Psoas muscle (tissue), 8 donors: ENCODE results near the gene MYO7A. TPM values are rescaled to one million over a fixed set of nuclear protein-coding genes. Genes with fewer than 3 reads are reported as not detected.

Source experiments
- ATAC-seq, 4 donors: fragments of 200-7000 bp; cut with Tn5 transposase; one replicate each; pipeline ENCODE4 v1.9.1; 2020; ENCODE audit warnings: moderate library complexity in 3 of 4, mild to moderate bottlenecking in 2 of 4
- DNase-seq, 2 donors: peaks; one replicate each; pipeline ENCODE4 v3.0.0-alpha.2; 2020
- H3K27ac ChIP-seq: fragments of 200-600 bp; one replicate; pipeline ENCODE4 v1.8.0; 2022
- H3K27me3 ChIP-seq, 3 donors: fragments of 200-600 bp in 1 of 3; one replicate each; pipeline versions ENCODE4 v1.6.1 to v1.8.0; 2013 to 2022; ENCODE audit warnings: low read length in 2 of 3, mild to moderate bottlenecking in 2 of 3, moderate library complexity in 1 of 3; ENCODE audit not compliant: insufficient read depth in 3 of 3
- H3K36me3 ChIP-seq, 2 donors: fragments of 200-600 bp in 1 of 2; one replicate each; pipeline versions ENCODE4 v1.6.1 to v1.8.0; 2013 to 2022; ENCODE audit warnings: low read depth in 1 of 2, mild to moderate bottlenecking in 1 of 2, moderate library complexity in 1 of 2; ENCODE audit not compliant: insufficient read depth in 1 of 2
- H3K4me1 ChIP-seq: fragments of 200-600 bp; one replicate; pipeline ENCODE4 v1.8.0; 2022
- H3K4me3 ChIP-seq: fragments of 200-600 bp; one replicate; pipeline ENCODE4 v1.8.0; 2022; ENCODE audit warnings: mild to moderate bottlenecking
- H3K9me3 ChIP-seq: fragments of 200-600 bp; one replicate; pipeline ENCODE4 v1.8.0; 2022
- WGBS, 3 donors: extraction: QIAGEN DNeasy Blood & Tissue Kit; methylation state at CpG; one replicate each; pipeline versions ENCODE4 v1.1.6 to v1.1.7; 2013; 5-methylcytosine and 5-hydroxymethylcytosine counted together
- intact Hi-C, 2 donors: fragments of 100-400 bp; cut with DNase I; formaldehyde crosslinking; loops; one replicate each; pipeline versions ENCODE4 v1.11.0 to v1.14.2; 2022
- long read RNA-seq, 2 donors: library from polyadenylated mRNA; unstranded; transcript quantifications; one replicate each; pipeline ENCODE4 v2.0.0, GENCODE V29; 2021
- polyA plus RNA-seq, 3 donors: library from polyadenylated mRNA; stranded (reverse); fragments of 200-250 nt; gene quantifications; one replicate each; pipeline ENCODE4 v1.2.3, GENCODE V29; 2013
- total RNA-seq, 4 donors: library from RNA; stranded (reverse); fragmentation: NEBNext Ultra II Directional in 2 of 4; extraction: Animal tissue kit (Norgen Biotek cat#: 25700) in 2 of 4; gene quantifications; one replicate each; pipeline versions ENCODE4 v1.2.1 to v1.2.4, GENCODE V29; 2021 to 2023
- TF ChIP-seq, protein P1 (sequence below): fragments of 200-600 bp; IDR thresholded peaks from one replicate; pipeline ENCODE4 v1.8.0; 2022; ENCODE audit warnings: antibody characterized with exemption
- donor health status: healthy with polysubstance abuse.
- donor health status: DM: no; HTN: no; CAD: no; lungs with moderate emphysema.
- donor health status: Bipolar disorder and iron deficiency.
- donor health status: healthy.
- donor health status: DM: yes; HTN: yes; CAD: no.
- donor health status: DM: no; HTN: no; CAD: no.
- donor health status: DM: no; HTN: no; CAD: no.
- donor health status: DM: yes; HTN: yes; CAD: no.

The MYO7A gene
- total RNA-seq: 1 to 10 TPM; 2.3 to 3.0 (median 2.8) TPM
- polyA plus RNA-seq: 1 to 10 TPM in 2 of 3 donors, under 1 TPM in 1; 0.62 to 1.1 (median 1.0) TPM
- long read RNA-seq, donor 1, partial matches to known transcripts: 1 of 1 reads
- long read RNA-seq, donor 1, other reads (novel, unspliced or antisense): 0 of 1 reads
- long read RNA-seq, donor 2, partial matches to known transcripts: 1 of 3 reads
- long read RNA-seq, donor 2, other reads (novel, unspliced or antisense): 2 of 3 reads

DNA sequence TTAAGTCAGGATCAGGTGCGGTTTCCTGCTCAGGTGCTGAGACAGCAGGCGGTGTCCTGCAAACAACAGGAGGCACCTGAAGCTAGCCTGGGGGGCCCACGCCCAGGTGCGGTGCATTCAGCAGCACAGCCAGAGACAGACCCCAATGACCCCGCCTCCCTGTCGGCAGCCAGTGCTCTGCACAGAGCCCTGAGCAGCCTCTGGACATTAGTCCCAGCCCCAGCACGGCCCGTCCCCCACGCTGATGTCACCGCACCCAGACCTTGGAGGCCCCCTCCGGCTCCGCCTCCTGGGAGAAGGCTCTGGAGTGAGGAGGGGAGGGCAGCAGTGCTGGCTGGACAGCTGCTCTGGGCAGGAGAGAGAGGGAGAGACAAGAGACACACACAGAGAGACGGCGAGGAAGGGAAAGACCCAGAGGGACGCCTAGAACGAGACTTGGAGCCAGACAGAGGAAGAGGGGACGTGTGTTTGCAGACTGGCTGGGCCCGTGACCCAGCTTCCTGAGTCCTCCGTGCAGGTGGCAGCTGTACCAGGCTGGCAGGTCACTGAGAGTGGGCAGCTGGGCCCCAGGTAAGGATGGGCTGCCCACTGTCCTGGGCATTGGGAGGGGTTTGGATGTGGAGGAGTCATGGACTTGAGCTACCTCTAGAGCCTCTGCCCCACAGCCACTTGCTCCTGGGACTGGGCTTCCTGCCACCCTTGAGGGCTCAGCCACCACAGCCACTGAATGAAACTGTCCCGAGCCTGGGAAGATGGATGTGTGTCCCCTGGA is at the start of gene MYO7A:
MYO7A (plus strand) TSS at position 327 of the 772 bp plus-strand sequence. CDS start 2,389 bp downstream, outside the sequence.
- WGBS, 3 donors: 34 to 45% (median 43%) methylated on average over 20 of the region's 20 CpGs
- ATAC-seq (peak; percentile 32 to 49 (median 45)), DNase-seq (peak; percentile 66 to 80)

DNA sequence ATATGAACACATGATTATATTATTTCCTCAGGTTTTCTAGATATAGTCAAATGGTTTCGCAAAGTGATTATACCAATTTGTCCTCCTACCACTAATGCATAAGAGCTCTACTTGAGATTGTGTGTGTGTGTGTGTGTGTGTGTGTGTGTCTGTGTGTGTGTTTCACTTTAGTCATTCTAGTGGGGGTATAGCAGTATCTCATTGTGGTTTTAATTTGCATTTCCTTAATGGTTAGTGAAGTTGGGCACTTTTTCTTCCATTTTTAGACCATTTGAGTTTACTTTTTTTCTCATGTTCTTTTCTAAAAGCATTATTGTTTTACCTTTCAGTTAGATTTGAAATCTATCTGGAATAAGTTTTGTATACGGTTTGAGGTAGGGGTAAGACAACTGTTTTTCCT is 48.4 kb upstream of the MYO7A start:
- H3K4me3 ChIP-seq: no peak overlapping the region
- DNase-seq (no peak), ATAC-seq (no peak)
- H3K4me1 ChIP-seq: peaks cover 3% of the 10 kb centered on the region
- no peak overlapping the region for H3K27ac ChIP-seq
- TF ChIP-seq, protein P1, sequence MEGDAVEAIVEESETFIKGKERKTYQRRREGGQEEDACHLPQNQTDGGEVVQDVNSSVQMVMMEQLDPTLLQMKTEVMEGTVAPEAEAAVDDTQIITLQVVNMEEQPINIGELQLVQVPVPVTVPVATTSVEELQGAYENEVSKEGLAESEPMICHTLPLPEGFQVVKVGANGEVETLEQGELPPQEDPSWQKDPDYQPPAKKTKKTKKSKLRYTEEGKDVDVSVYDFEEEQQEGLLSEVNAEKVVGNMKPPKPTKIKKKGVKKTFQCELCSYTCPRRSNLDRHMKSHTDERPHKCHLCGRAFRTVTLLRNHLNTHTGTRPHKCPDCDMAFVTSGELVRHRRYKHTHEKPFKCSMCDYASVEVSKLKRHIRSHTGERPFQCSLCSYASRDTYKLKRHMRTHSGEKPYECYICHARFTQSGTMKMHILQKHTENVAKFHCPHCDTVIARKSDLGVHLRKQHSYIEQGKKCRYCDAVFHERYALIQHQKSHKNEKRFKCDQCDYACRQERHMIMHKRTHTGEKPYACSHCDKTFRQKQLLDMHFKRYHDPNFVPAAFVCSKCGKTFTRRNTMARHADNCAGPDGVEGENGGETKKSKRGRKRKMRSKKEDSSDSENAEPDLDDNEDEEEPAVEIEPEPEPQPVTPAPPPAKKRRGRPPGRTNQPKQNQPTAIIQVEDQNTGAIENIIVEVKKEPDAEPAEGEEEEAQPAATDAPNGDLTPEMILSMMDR: no peak
- peaks cover 3% of the 10 kb centered on the region for H3K9me3 ChIP-seq
- WGBS, 3 donors: 87 to 96% (median 95%) methylated on average over 2 of the region's 2 CpGs
- H3K27me3 ChIP-seq: no peaks in the 10 kb centered on the region
- no peaks in the 10 kb centered on the region for H3K36me3 ChIP-seq
- intact Hi-C loops: no loop called here

More for the DNA sequence above, at the start of gene MYO7A:
- no peaks in the 10 kb centered on the region for H3K36me3 ChIP-seq
- TF ChIP-seq, protein P1: no peak
- no peaks in the 10 kb centered on the region for H3K27me3 ChIP-seq
- no peak within 1 kb of the TSS for H3K27ac ChIP-seq
- intact Hi-C loops: loop anchor here (1.0 to 5.0 kb wide), 4 partner anchors 59 to 424 kb away; no protein-coding TSS in a partner anchor
- no peaks in the 10 kb centered on the region for H3K9me3 ChIP-seq
- peaks cover 10% of the 10 kb centered on the region for H3K4me1 ChIP-seq
- H3K4me3 ChIP-seq: peak within 1 kb of the TSS; percentile 62

DNA sequence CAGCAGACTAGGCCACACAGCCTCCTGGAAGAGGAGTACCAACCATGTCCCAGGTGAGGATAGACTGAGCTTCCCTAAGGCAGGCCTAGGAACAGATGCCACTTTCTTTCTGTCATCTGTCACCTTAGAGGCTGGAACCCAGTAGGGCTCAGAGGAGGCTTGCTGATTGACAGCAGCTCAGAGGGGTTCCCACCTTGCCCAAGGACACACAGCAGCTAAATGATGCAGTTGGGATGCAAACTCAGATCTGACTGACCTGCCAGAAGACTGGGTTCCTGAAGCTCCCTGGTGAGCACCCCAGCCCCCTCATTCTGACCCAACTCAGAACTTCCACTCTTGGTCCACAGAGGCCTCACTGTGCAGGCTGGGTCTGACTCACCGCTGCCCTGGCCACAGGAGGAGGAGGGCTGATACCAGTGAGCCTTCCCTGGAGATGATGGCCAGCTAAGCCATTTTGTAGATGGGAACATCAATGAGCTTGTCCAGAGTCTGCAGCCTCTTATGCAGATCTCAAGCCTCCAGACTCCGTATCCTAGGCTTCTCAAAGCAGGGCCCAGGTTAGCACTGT is 47.3 kb upstream of the MYO7A start:
- H3K36me3 ChIP-seq: no peaks in the 10 kb centered on the region
- H3K27me3 ChIP-seq: no peaks in the 10 kb centered on the region
- intact Hi-C loops: no loop called here
- TF ChIP-seq, protein P1: no peak
- H3K4me1 ChIP-seq: peaks cover 3% of the 10 kb centered on the region
- no peak overlapping the region for H3K4me3 ChIP-seq
- 90 to 92% (median 92%) methylated on average over 2 of the region's 2 CpGs for WGBS, 3 donors
- H3K9me3 ChIP-seq: peaks cover 3% of the 10 kb centered on the region
- ATAC-seq (no peak), DNase-seq (no peak)
- H3K27ac ChIP-seq: no peak overlapping the region

DNA sequence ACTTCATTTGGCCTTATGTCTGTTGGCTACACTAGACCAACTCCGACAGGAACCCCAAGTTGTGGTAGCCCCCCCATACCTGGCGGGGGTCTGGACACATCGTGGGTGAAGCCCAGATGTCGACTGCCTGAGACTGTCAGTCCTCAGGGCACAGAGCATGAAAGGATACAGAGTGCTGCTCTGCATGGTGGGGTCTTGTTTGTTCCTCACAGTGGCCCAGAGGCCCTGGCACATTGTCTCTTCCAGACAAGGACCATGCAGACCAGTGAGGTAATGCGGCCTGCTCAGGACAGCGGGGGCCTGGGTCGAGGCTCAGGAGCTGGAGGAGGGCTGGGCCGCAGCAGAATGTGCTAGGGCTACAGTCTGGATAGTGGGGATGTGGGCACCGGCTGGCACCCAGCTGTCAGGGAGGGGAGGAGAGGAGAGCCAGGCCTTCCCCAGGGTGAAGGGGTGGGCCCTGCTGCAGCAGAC is 46.6 kb upstream of the MYO7A start:
- WGBS, 3 donors: 69 to 83% (median 70%) methylated on average over 9 of the region's 9 CpGs
- Histone ChIP-seq H3K4me3 (no peak overlapping the region), H3K27ac (no peak overlapping the region), H3K27me3 (no peaks in the 10 kb centered on the region), H3K9me3 (peaks cover 3% of the 10 kb centered on the region), H3K36me3 (no peaks in the 10 kb centered on the region), H3K4me1 (peaks cover 3% of the 10 kb centered on the region)
- intact Hi-C loops: no loop called here
- ATAC-seq: no peak
- DNase-seq: peak in 1 of 2 donors; percentile 39
- TF ChIP-seq, protein P1: no peak
